K562 treated with DMSO at 1 percent for 12 hours (cell line): ENCODE results near the gene SRSF12. TPM values are rescaled to one million over a fixed set of nuclear protein-coding genes. Genes with fewer than 3 reads are reported as not detected.

Experiments
- total RNA-seq: library from RNA; unstranded; fragments of 300-600 nt; gene quantifications from 2 replicates; pipeline ENCODE4 v1.2.3, GENCODE V29; 2022; ENCODE audit not compliant: insufficient read depth

SRSF12 gene
- total RNA-seq, result not detected in 2 replicates

GRCh38 chr6:89117211-89118108 is at the start of gene SRSF12:
Gene SRSF12, minus strand, starts transcription at chr6:89118071. Its CDS starts 184 bp downstream, at chr6:89117887.

GRCh38 chr6:89145956-89146717 is 28.3 kb upstream of the SRSF12 start, which contains the start of gene PM20D2:
Gene PM20D2, plus strand, starts transcription at chr6:89146055. Its CDS starts 90 bp downstream, at chr6:89146145.

GRCh38 chr6:89080281-89081128 is 37.4 kb downstream of the SRSF12 start, which contains the start of gene PNRC1:
Gene PNRC1, plus strand, starts transcription at chr6:89080751. Its CDS starts 144 bp downstream, at chr6:89080895.

Other genes with a start within 250 kb of the SRSF12 start
- gene RNGTT, start 154.5 kb downstream of the SRSF12 start, total RNA-seq, result 4.4 and 11.8 TPM in 2 replicates
- 13.2 and 24.7 TPM in 2 replicates for gene PNRC1, start 37.3 kb downstream of the SRSF12 start, total RNA-seq
- 0.26 and 0.64 TPM in 2 replicates for gene PM20D2, start 28.0 kb upstream of the SRSF12 start, total RNA-seq
- not detected in 2 replicates for gene GABRR1, start 99.3 kb upstream of the SRSF12 start, total RNA-seq
- gene GABRR2, start 197.2 kb upstream of the SRSF12 start, total RNA-seq, result 1.1 TPM in 1 of 2 replicates, not detected in the other
- 11.9 and 30.8 TPM in 2 replicates for gene UBE2J1, start 234.7 kb upstream of the SRSF12 start, total RNA-seq